Measurements from ENCODE around the gene POU2AF1. TPM values are rescaled to one million over a fixed set of nuclear protein-coding genes. Genes with fewer than 3 reads are reported as not detected.

The POU2AF1 gene
- total RNA-seq, 4 donors from 2014 or later: 0.17 TPM; not detected in 2

GRCh38 chr11:111363985-111364384, 15.1 kb downstream of the POU2AF1 start:
- H3K36me3 ChIP-seq: no peaks in the 10 kb centered on the region
- intact Hi-C loops (cut with DNase I): no loop called here
- peaks cover 0 to 11% (median 9%) of the 10 kb centered on the region in 4 donors for H3K4me1 ChIP-seq
- H3K27me3 ChIP-seq: no peaks in the 10 kb centered on the region
- H3K9me3 ChIP-seq: no peaks in the 10 kb centered on the region
- no peak overlapping the region for H3K27ac ChIP-seq (replicated peaks in 1 of 4)
- no peak overlapping the region for H3K4me3 ChIP-seq
- TF ChIP-seq POLR2A (IDR thresholded peaks at IDR 0.05; ENCODE audit: low read depth): no peak
- no peak for TF ChIP-seq CTCF (IDR thresholded peaks at IDR 0.05)
- no peak for TF ChIP-seq EP300 (IDR thresholded peaks at IDR 0.05)
- no peak for DNase-seq (ENCODE audit: extremely low spot score)

- Histone ChIP-seq H3K4me3 (no peak overlapping the region), H3K4me1 (peaks cover 0 to 11% (median 9%) of the 10 kb centered on the region in 4 donors), H3K9me3 (no peaks in the 10 kb centered on the region), H3K36me3 (no peaks in the 10 kb centered on the region), H3K27ac (replicated peaks in 1 of 4) (no peak overlapping the region), H3K27me3 (no peaks in the 10 kb centered on the region)
- no peak for DNase-seq (ENCODE audit: extremely low spot score)
- 90% methylated on average over 9 of the region's 9 CpGs for WGBS
- intact Hi-C loops (cut with DNase I): no loop called here
- TF ChIP-seq POLR2AphosphoS5 (IDR thresholded peaks at IDR 0.05) (no peak), CTCF (IDR thresholded peaks at IDR 0.05) (no peak), POLR2A (IDR thresholded peaks at IDR 0.05; ENCODE audit: low read depth) (no peak), EP300 (IDR thresholded peaks at IDR 0.05) (no peak)
Measured at GRCh38 chr11:111362887-111363411, 16.1 kb downstream of the POU2AF1 start.

GRCh38 chr11:111361874-111362273, 17.2 kb downstream of the POU2AF1 start:
- peak; percentile 74 for DNase-seq (ENCODE audit: extremely low spot score)
- peaks cover 0 to 11% (median 9%) of the 10 kb centered on the region in 4 donors for H3K4me1 ChIP-seq
- H3K27ac ChIP-seq (replicated peaks in 1 of 4): no peak overlapping the region
- WGBS: 98% methylated on average over 6 of the region's 6 CpGs
- H3K4me3 ChIP-seq: no peak overlapping the region
- H3K9me3 ChIP-seq: no peaks in the 10 kb centered on the region
- H3K36me3 ChIP-seq: no peaks in the 10 kb centered on the region
- no peaks in the 10 kb centered on the region for H3K27me3 ChIP-seq
- intact Hi-C loops (cut with DNase I): no loop called here
- TF ChIP-seq CTCF (IDR thresholded peaks at IDR 0.05): no peak
- no peak for TF ChIP-seq POLR2A (IDR thresholded peaks at IDR 0.05; ENCODE audit: low read depth)
- no peak for TF ChIP-seq EP300 (IDR thresholded peaks at IDR 0.05)
- no peak for TF ChIP-seq POLR2AphosphoS5 (IDR thresholded peaks at IDR 0.05)

- no peak overlapping the region for H3K27ac ChIP-seq (replicated peaks in 1 of 4)
- H3K4me1 ChIP-seq: peaks cover 0 to 9% (median 8%) of the 10 kb centered on the region in 4 donors
- TF ChIP-seq EP300 (IDR thresholded peaks at IDR 0.05): no peak
- TF ChIP-seq CTCF (IDR thresholded peaks at IDR 0.05): no peak
- TF ChIP-seq POLR2A (IDR thresholded peaks at IDR 0.05; ENCODE audit: low read depth): no peak
- TF ChIP-seq POLR2AphosphoS5 (IDR thresholded peaks at IDR 0.05): no peak
- DNase-seq (ENCODE audit: extremely low spot score): no peak
- intact Hi-C loops (cut with DNase I): no loop called here
- WGBS: 93% methylated on average over 7 of the region's 7 CpGs
- no peaks in the 10 kb centered on the region for H3K36me3 ChIP-seq
- no peaks in the 10 kb centered on the region for H3K27me3 ChIP-seq
- H3K9me3 ChIP-seq: no peaks in the 10 kb centered on the region
- H3K4me3 ChIP-seq: no peak overlapping the region
Measured at GRCh38 chr11:111361052-111361801, 17.8 kb downstream of the POU2AF1 start.
